Measurements from ENCODE around the gene SLC22A2. TPM values are rescaled to one million over a fixed set of nuclear protein-coding genes. Genes with fewer than 3 reads are reported as not detected.

Gene SLC22A2
- total RNA-seq, 1 donor from 2014 or later: not detected

GRCh38 chr6:160300076-160300695, 41.6 kb upstream of the SLC22A2 start:
- Mint-ChIP-seq H3K27ac (no peak overlapping the region), H3K36me3 (peaks cover 7% of the 10 kb centered on the region), H3K4me1 (ENCODE audit: unreplicated experiment) (peaks cover 6% of the 10 kb centered on the region), H3K4me3 (no peak overlapping the region), H3K27me3 (peaks cover 7% of the 10 kb centered on the region), H3K9me3 (peaks cover 6% of the 10 kb centered on the region)
- DNase-seq (ENCODE audit: extremely low spot score, unreplicated experiment): no peak
- no peak for TF ChIP-seq CTCF (conservative IDR thresholded peaks at IDR 0.05)

GRCh38 chr6:160299559-160299958, 40.9 kb upstream of the SLC22A2 start:
- Mint-ChIP-seq H3K27ac (no peak overlapping the region), H3K36me3 (peaks cover 5% of the 10 kb centered on the region), H3K4me1 (ENCODE audit: unreplicated experiment) (peaks cover 6% of the 10 kb centered on the region), H3K27me3 (peaks cover 7% of the 10 kb centered on the region), H3K4me3 (no peak overlapping the region), H3K9me3 (peaks cover 4% of the 10 kb centered on the region)
- TF ChIP-seq CTCF (conservative IDR thresholded peaks at IDR 0.05): no peak
- DNase-seq (ENCODE audit: extremely low spot score, unreplicated experiment): no peak

- no peak for TF ChIP-seq CTCF (conservative IDR thresholded peaks at IDR 0.05)
- Mint-ChIP-seq H3K9me3 (no peaks in the 10 kb centered on the region), H3K27me3 (peaks cover 7% of the 10 kb centered on the region), H3K27ac (no peak overlapping the region), H3K4me1 (ENCODE audit: unreplicated experiment) (peaks cover 6% of the 10 kb centered on the region), H3K36me3 (peaks cover 3% of the 10 kb centered on the region), H3K4me3 (no peak overlapping the region)
- DNase-seq (ENCODE audit: extremely low spot score, unreplicated experiment): no peak
Observed at GRCh38 chr6:160298121-160298520, 39.5 kb upstream of the SLC22A2 start.

- Mint-ChIP-seq H3K27ac (no peak overlapping the region), H3K4me3 (no peak overlapping the region), H3K9me3 (no peaks in the 10 kb centered on the region), H3K27me3 (peaks cover 7% of the 10 kb centered on the region), H3K36me3 (peaks cover 3% of the 10 kb centered on the region), H3K4me1 (ENCODE audit: unreplicated experiment) (peaks cover 6% of the 10 kb centered on the region)
- peak; percentile 15 for TF ChIP-seq CTCF (conservative IDR thresholded peaks at IDR 0.05)
- DNase-seq (ENCODE audit: extremely low spot score, unreplicated experiment): no peak
Observed at GRCh38 chr6:160297310-160297709, 38.7 kb upstream of the SLC22A2 start.

- TF ChIP-seq CTCF (conservative IDR thresholded peaks at IDR 0.05): no peak
- H3K4me1 Mint-ChIP-seq (ENCODE audit: unreplicated experiment): no peaks in the 10 kb centered on the region
- no peaks in the 10 kb centered on the region for H3K36me3 Mint-ChIP-seq
- no peak overlapping the region for H3K4me3 Mint-ChIP-seq
- H3K27me3 Mint-ChIP-seq: peaks cover 7% of the 10 kb centered on the region
- no peaks in the 10 kb centered on the region for H3K9me3 Mint-ChIP-seq
- no peak for DNase-seq (ENCODE audit: extremely low spot score, unreplicated experiment)
- H3K27ac Mint-ChIP-seq: no peak overlapping the region
Observed at GRCh38 chr6:160293844-160294243, 35.2 kb upstream of the SLC22A2 start.
